Naive B cell (primary cell): Measurements from ENCODE around the gene SLC35F3. TPM values are rescaled to one million over a fixed set of nuclear protein-coding genes. Genes with fewer than 3 reads are reported as not detected.

Experiments
- ATAC-seq, 2 donors: fragments of 150-1000 bp; cut with Tn5 transposase; 2 replicates each; pipeline ENCODE4 v1.10.0; 2021; ENCODE audit warnings: low read depth in 2 of 2, mild to moderate bottlenecking in 2 of 2, moderate library complexity in 2 of 2
- DNase-seq: peaks from one replicate; pipeline ENCODE4 v3.0.0; 2022
- H3K27ac Mint-ChIP-seq, 6 donors: one replicate each; pipeline ENCODE4 v1.8.0; 2020 to 2022; ENCODE audit warnings: mild to moderate bottlenecking in 6 of 6, mixed read lengths in 6 of 6, moderate library complexity in 5 of 6, inconsistent platforms in 2 of 6
- H3K27me3 Mint-ChIP-seq, 3 donors: one replicate each; pipeline ENCODE4 v1.8.0; 2021 to 2022; ENCODE audit warnings: mixed read lengths in 3 of 3, mild to moderate bottlenecking in 1 of 3
- H3K36me3 Mint-ChIP-seq, 2 donors: one replicate each; pipeline ENCODE4 v1.8.0; 2020 to 2022; ENCODE audit warnings: mixed read lengths in 2 of 2, inconsistent platforms in 1 of 2, mild to moderate bottlenecking in 1 of 2
- H3K4me1 Mint-ChIP-seq, 3 donors: one replicate each; pipeline ENCODE4 v1.8.0; 2020 to 2022; ENCODE audit warnings: mixed read lengths in 3 of 3, inconsistent platforms in 1 of 3, mild to moderate bottlenecking in 1 of 3, moderate library complexity in 1 of 3
- H3K4me3 Mint-ChIP-seq, 8 donors: one replicate each; pipeline ENCODE4 v1.8.0; 2020 to 2022; ENCODE audit warnings: mild to moderate bottlenecking in 8 of 8, mixed read lengths in 8 of 8, moderate library complexity in 8 of 8, inconsistent platforms in 2 of 8
- H3K9me3 Mint-ChIP-seq, 7 donors: one replicate each; pipeline ENCODE4 v1.8.0; 2020 to 2022; ENCODE audit warnings: mixed read lengths in 7 of 7, mild to moderate bottlenecking in 5 of 7, inconsistent platforms in 2 of 7, moderate library complexity in 1 of 7
- polyA plus RNA-seq, 6 donors: library from polyadenylated mRNA; unstranded; fragments of 300-500 nt; fragmentation: Illumina TruSeq; gene quantifications; one replicate each; pipeline ENCODE4 v1.2.3, GENCODE V29; 2021; ENCODE audit warnings: low read depth in 6 of 6

The SLC35F3 gene
- polyA plus RNA-seq, 6 donors from 2014 or later: not detected

DNA sequence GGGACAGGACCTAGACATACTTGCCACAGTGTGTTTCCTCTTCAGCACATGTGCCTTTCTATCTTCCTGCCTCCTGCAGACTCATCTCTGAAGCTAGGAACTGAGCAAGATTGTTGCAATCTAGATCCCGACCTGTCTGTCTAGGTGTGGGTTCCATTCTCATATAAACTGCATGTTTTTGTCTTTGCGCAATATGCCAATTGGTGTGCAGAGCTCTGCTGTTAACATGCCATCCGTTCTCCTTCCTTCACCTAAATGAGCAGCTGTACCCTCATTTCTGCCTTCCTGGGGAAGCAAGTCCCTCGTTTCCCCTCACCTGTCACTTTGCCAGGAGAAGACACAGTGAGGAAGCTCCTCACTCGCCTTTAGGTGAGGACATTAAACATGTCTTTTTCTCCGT is 55.5 kb downstream of the SLC35F3 start:
- DNase-seq: no peak
- Mint-ChIP-seq H3K4me3 (no peak overlapping the region), H3K36me3 (no peaks in the 10 kb centered on the region), H3K9me3 (peaks cover 2 to 18% (median 7%) of the 10 kb centered on the region in 7 donors), H3K27me3 (peaks cover 0 to 7% (median 0%) of the 10 kb centered on the region in 3 donors), H3K27ac (no peak overlapping the region), H3K4me1 (no peaks in the 10 kb centered on the region)
- no peak for ATAC-seq

DNA sequence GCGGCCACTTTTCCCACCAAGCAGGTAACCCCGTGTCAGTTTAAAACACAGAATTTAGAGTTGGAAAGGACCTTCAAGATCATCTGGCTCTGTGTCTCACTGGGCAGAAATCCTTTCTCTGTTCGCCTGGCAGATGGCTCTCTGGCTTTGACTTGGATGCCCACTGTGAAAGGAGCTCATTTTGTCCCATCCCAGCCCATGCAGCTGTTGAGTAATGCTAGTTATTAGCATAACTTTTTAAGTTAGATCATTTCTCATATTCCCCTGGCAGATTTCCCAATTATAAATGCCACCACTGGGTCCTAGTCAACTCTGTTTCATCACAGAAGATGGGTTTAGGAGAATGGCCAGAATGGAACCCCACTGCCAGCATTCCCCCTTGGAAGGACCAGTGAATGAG is 55.9 kb downstream of the SLC35F3 start:
- Mint-ChIP-seq H3K27ac (no peak overlapping the region), H3K27me3 (peaks cover 0 to 7% (median 0%) of the 10 kb centered on the region in 3 donors), H3K36me3 (no peaks in the 10 kb centered on the region), H3K4me3 (no peak overlapping the region), H3K4me1 (no peaks in the 10 kb centered on the region), H3K9me3 (peaks cover 2 to 22% (median 9%) of the 10 kb centered on the region in 7 donors)
- DNase-seq (no peak), ATAC-seq (no peak)

GRCh38 chr1:233962878-233963277 is 58.4 kb downstream of the SLC35F3 start:
- no peak overlapping the region for H3K4me3 Mint-ChIP-seq
- peaks cover 2 to 27% (median 5%) of the 10 kb centered on the region in 7 donors for H3K9me3 Mint-ChIP-seq
- no peaks in the 10 kb centered on the region for H3K36me3 Mint-ChIP-seq
- no peak for ATAC-seq
- H3K4me1 Mint-ChIP-seq: no peaks in the 10 kb centered on the region
- no peak for DNase-seq
- peaks cover 0 to 7% (median 0%) of the 10 kb centered on the region in 3 donors for H3K27me3 Mint-ChIP-seq
- no peak overlapping the region for H3K27ac Mint-ChIP-seq

- no peak for DNase-seq
- H3K27me3 Mint-ChIP-seq: peaks cover 0 to 15% (median 0%) of the 10 kb centered on the region in 3 donors
- no peak overlapping the region for H3K4me3 Mint-ChIP-seq
- no peaks in the 10 kb centered on the region for H3K4me1 Mint-ChIP-seq
- H3K27ac Mint-ChIP-seq: no peak overlapping the region
- H3K36me3 Mint-ChIP-seq: no peaks in the 10 kb centered on the region
- H3K9me3 Mint-ChIP-seq: peaks cover 0 to 20% (median 4%) of the 10 kb centered on the region in 7 donors
- no peak for ATAC-seq
These were observed 61.4 kb downstream of the SLC35F3 start for GRCh38 chr1:233965856-233966255.

GRCh38 chr1:233971753-233972152 is 67.3 kb downstream of the SLC35F3 start:
- Mint-ChIP-seq H3K27ac (no peak overlapping the region), H3K4me3 (no peak overlapping the region), H3K9me3 (peaks cover 0 to 4% (median 2%) of the 10 kb centered on the region in 7 donors), H3K4me1 (no peaks in the 10 kb centered on the region), H3K36me3 (no peaks in the 10 kb centered on the region), H3K27me3 (peaks cover 0 to 8% (median 0%) of the 10 kb centered on the region in 3 donors)
- no peak for ATAC-seq
- DNase-seq: no peak

DNA sequence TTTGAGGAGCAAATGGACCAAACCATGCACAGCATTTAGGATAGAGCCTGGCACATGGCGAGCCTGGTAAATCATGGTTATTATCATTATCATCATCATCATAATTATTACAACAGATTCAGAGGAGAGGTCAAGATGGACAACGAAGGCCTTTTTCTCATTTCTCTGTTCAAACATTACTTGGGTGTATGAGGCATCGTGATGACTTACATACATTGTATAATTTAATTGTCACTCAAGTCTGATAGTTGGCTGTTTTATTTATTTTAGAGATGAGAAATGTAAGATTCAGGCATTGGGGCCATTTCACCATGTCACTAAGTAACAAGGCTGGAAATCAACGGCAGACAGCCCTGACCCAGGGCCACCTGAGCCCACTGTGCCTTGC is 68.1 kb downstream of the SLC35F3 start:
- Mint-ChIP-seq H3K27me3 (peaks cover 0 to 9% (median 0%) of the 10 kb centered on the region in 3 donors), H3K27ac (no peak overlapping the region), H3K4me3 (no peak overlapping the region), H3K9me3 (peaks cover 0 to 4% (median 2%) of the 10 kb centered on the region in 7 donors), H3K4me1 (no peaks in the 10 kb centered on the region), H3K36me3 (no peaks in the 10 kb centered on the region)
- no peak for ATAC-seq
- no peak for DNase-seq

DNA sequence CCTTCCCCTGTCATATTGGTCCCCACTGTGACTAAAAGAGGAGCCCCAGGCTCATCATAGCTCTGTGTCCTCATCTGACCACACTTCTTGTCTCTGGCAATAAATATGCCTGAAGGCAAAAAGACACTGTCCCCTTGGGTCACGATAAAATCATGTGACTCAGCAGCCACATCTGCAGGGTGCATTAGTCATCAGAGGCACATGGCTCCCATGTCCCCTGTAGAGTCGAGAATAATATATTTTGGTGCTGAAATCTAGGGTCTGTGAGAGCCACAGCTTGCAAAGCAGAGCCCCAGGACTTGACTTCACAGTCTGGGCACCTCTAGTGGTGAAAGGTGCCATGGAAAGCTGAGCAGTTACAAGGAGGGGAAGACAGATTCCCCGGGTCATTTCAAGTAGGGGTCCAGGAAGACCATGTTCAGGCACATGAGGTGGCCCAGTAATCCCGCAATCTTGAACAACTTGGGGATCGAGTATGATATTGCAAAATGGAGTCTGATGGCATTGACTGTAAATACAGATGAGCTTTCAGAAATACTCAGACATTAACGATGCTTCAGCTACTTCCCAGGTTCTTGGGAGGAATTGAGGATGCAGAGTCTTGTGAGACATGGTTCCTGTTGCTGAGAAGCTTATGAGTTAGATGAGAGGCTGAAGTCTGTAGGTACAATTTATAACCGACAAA is 68.6 kb downstream of the SLC35F3 start:
- H3K27me3 Mint-ChIP-seq: peaks cover 0 to 11% (median 0%) of the 10 kb centered on the region in 3 donors
- DNase-seq (no peak), ATAC-seq (no peak)
- H3K9me3 Mint-ChIP-seq: peaks cover 0 to 6% (median 2%) of the 10 kb centered on the region in 7 donors
- no peak overlapping the region for H3K4me3 Mint-ChIP-seq
- H3K27ac Mint-ChIP-seq: no peak overlapping the region
- H3K4me1 Mint-ChIP-seq: no peaks in the 10 kb centered on the region
- no peaks in the 10 kb centered on the region for H3K36me3 Mint-ChIP-seq

DNA sequence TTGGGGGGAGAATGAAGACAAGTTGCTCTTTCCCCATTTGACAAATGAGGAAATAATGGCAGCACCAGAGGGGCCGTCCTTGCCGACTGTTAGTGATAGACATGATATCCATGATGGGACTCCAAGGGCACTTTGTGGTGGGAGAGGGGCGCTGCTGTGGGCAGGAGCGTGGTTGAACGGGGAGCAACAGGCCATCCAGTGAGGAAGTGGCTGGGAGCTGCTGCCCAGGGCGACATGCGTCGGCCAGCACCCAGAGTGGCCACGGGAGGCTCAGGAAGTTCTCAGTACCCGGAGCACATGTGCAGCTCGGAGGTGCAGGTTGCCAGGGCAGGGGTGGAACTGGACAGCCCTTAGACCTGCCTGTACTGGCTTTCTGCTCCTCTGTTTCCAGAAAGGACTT is 71.0 kb downstream of the SLC35F3 start:
- Mint-ChIP-seq H3K4me3 (no peak overlapping the region), H3K9me3 (peaks cover 0 to 6% (median under 1%) of the 10 kb centered on the region in 7 donors), H3K27me3 (peaks cover 0 to 14% (median 0%) of the 10 kb centered on the region in 3 donors), H3K36me3 (no peaks in the 10 kb centered on the region), H3K27ac (no peak overlapping the region), H3K4me1 (no peaks in the 10 kb centered on the region)
- no peak for DNase-seq
- ATAC-seq: no peak

DNA sequence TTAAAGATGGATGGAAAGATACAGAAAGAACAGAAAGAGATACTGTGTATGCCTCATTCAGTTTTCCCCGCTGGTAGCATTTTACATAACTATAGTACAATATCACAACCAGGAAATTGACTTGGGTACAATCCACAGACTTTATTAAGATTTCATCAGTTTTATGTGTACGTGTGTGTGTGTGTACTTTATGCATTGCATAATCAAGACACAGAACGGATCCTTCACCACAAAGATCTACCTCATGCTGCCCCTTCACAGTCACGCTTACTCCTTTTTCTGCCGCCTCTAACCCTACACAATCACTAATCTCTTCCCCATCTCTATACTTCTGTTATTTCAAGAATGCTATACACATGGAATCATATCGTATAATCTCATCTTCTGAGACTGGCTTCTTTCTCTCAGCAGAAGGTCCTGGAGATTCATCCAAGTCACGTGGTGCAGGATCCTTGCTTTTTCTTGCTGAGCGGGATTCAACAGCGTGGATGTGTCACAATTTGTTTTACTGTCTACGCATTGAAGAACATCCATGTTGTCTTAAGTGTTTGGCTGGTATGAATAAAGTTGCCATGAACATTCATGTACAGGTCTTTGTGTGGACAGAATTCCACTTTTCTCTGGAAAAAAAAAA is 76.7 kb downstream of the SLC35F3 start:
- H3K36me3 Mint-ChIP-seq: no peaks in the 10 kb centered on the region
- ATAC-seq (no peak), DNase-seq (no peak)
- no peak overlapping the region for H3K27ac Mint-ChIP-seq
- H3K27me3 Mint-ChIP-seq: peaks cover 0 to 18% (median 0%) of the 10 kb centered on the region in 3 donors
- no peak overlapping the region for H3K4me3 Mint-ChIP-seq
- H3K4me1 Mint-ChIP-seq: no peaks in the 10 kb centered on the region
- H3K9me3 Mint-ChIP-seq: peaks cover 0 to 3% (median 0%) of the 10 kb centered on the region in 7 donors

DNA sequence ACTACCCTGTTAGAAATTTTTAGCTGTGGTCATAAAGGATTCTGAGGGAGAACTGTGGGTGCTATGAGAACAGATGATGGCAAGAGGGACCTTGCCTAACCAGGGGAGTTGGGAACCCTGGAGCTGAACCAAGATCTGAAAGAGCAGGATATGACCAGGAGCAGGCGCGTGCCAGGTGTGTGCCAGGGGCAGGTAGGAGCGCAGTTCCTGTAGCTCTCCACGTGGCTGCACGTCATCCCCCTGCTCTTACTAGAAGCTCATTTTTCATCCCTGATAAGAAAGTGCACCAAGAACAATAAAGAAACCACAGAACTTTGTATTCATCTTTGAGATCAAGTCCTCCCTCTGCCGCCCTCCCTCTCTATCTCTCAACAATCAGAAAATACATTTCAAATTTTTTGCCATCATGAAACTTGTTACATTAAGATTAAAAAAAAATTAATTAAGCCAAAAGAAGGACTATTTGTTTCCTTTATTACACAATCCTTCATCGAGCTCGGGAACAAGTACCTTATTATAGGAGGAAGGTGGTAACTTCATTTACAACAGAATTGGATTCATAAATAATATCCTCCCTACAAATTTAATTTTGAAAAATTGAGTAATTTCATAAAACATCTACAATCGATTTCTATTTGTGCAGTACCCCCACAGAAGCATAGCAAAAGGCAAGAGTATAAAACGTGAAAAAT is 78.5 kb downstream of the SLC35F3 start:
- Mint-ChIP-seq H3K27me3 (peaks cover 0 to 18% (median 0%) of the 10 kb centered on the region in 3 donors), H3K27ac (no peak overlapping the region), H3K9me3 (peaks cover 0 to under 1% (median 0%) of the 10 kb centered on the region in 7 donors), H3K4me3 (no peak overlapping the region), H3K36me3 (no peaks in the 10 kb centered on the region), H3K4me1 (no peaks in the 10 kb centered on the region)
- DNase-seq (no peak), ATAC-seq (no peak)

DNA sequence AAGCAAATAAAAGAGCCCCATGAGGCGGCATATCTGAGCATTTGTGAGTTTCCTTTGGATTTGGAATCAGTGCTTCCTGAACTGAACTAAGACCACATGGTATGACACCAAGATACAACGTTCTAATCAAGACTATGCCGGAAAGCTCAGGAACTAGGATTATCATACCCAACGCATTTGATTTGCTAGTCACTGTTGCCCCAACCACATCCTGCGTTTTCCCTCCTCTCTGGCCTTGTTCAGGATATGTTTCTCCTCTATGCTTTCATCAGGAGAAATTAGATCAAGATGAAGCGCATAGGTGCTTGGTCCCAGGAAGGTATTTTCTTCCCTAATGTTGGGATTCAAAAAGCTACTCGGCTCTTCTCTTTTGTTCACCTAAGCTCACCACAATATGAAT is 79.3 kb downstream of the SLC35F3 start:
- H3K4me1 Mint-ChIP-seq: no peaks in the 10 kb centered on the region
- no peaks in the 10 kb centered on the region for H3K36me3 Mint-ChIP-seq
- peaks cover 0 to 23% (median 0%) of the 10 kb centered on the region in 3 donors for H3K27me3 Mint-ChIP-seq
- DNase-seq (no peak), ATAC-seq (no peak)
- H3K4me3 Mint-ChIP-seq: no peak overlapping the region
- no peaks in the 10 kb centered on the region for H3K9me3 Mint-ChIP-seq
- H3K27ac Mint-ChIP-seq: no peak overlapping the region

DNA sequence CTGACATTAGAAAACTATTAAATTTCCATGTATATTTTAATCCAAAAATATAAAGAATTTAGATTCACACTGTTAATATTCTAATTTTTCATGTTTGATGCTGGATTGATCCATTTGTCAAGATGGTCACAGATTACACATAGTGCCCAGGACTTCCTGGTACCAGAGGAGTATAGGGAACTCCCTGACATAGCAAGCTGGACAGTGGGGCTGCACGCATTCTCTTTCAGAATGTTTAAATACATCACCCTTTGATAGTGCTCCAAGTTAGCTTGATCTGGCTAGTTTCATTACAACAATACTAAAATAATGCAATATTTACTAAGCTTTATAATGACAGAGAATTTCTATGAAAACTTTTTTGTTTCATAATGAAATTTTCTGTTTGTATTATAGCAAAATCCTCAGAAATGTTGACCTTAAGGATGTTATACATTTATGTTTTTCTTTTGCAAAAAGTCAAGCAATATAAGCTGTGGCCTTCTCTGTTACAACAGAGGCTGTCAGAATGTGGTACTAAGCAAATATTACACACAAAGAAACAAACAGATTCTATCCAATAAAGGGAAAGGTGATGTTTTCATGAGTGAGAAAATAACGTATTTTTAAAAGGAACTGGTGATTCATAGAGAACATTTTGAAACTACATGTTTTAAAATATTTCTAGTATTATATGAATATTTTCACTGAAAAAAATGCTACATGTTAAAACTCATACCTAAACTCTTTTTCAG is 84.7 kb downstream of the SLC35F3 start:
- DNase-seq: no peak
- peaks cover 8 to 9% (median 9%) of the 10 kb centered on the region in 3 donors for H3K27me3 Mint-ChIP-seq
- no peak overlapping the region for H3K4me3 Mint-ChIP-seq
- no peak for ATAC-seq
- H3K4me1 Mint-ChIP-seq: no peaks in the 10 kb centered on the region
- no peaks in the 10 kb centered on the region for H3K36me3 Mint-ChIP-seq
- H3K27ac Mint-ChIP-seq: no peak overlapping the region
- no peaks in the 10 kb centered on the region for H3K9me3 Mint-ChIP-seq

- no peak for ATAC-seq
- no peak overlapping the region for H3K4me3 Mint-ChIP-seq
- no peaks in the 10 kb centered on the region for H3K9me3 Mint-ChIP-seq
- H3K27ac Mint-ChIP-seq: no peak overlapping the region
- no peaks in the 10 kb centered on the region for H3K36me3 Mint-ChIP-seq
- H3K27me3 Mint-ChIP-seq: peaks cover 9 to 14% (median 13%) of the 10 kb centered on the region in 3 donors
- DNase-seq: no peak
- no peaks in the 10 kb centered on the region for H3K4me1 Mint-ChIP-seq
These were observed 86.0 kb downstream of the SLC35F3 start for GRCh38 chr1:233990486-233990885.
